ENCODE results near the gene SLC4A5.

DNA sequence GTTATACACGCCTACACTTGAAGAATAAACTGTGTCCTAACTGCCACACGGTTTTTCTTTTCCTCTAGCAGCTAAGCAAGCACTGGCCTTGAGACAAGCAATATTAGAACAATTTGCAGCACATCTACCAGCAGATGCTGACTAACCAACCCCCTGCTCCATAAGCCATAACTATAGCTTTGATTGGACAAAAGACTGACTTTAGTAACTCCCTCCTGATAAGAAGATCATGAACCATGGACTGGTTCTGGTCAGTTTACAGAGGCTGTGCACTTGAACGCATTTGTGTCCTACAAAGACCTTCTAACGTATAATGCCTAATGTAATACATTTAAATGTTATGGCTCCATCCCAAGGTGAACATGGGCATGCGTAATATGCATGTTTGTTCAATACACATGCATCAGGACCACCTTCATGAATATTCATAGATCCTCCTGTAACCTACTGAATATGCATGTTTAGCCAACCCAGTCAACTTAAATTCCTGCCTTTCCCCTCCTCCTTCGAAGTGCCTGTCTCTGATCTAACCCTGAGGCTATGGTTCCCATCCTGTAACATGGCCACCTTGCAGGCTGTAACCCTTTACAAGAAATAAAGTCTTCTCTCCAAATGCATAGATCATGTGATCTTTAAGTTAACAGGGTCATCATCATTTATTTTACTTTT lies 26.5 kb downstream of the SLC4A5 start:
- TF ChIP-seq POLR2AphosphoS5 (IDR thresholded peaks at IDR 0.05; ENCODE audit: low read depth, low read length) (no peak), REST (IDR thresholded peaks at IDR 0.05; ENCODE audit: insufficient read depth in 1 of 2, low read depth in 2 of 2, low read length in 2 of 2) (no peak), TAF1 (IDR thresholded peaks at IDR 0.05; ENCODE audit: borderline replicate concordance, insufficient read depth, low read length) (no peak), SIN3A (IDR thresholded peaks at IDR 0.05; ENCODE audit: borderline replicate concordance, insufficient read depth, low read length) (no peak)
